SK-N-MC (cell line): Measurements from ENCODE around the gene ARRB2.

Experiments
- FOXP2 ChIP-seq: optimal IDR thresholded peaks from 2 replicates; pipeline ENCODE3; 2011; ENCODE audit warnings: mild to moderate bottlenecking, moderate library complexity; ENCODE audit not compliant: insufficient read depth; ENCODE audit errors: extremely low read length, control extremely low read depth
- POLR2AphosphoS5 ChIP-seq: IDR thresholded peaks from 2 replicates; pipeline ENCODE4 v1.6.1; 2012; ENCODE audit warnings: mild to moderate bottlenecking, low read depth, low read length, borderline replicate concordance

GRCh38 chr17:4667166-4667565 is 43.3 kb upstream of the ARRB2 start:
- TF ChIP-seq POLR2AphosphoS5 (no peak), FOXP2 (no peak)
